Measurements from ENCODE around the gene MBL2.

The MBL2 gene

DNA sequence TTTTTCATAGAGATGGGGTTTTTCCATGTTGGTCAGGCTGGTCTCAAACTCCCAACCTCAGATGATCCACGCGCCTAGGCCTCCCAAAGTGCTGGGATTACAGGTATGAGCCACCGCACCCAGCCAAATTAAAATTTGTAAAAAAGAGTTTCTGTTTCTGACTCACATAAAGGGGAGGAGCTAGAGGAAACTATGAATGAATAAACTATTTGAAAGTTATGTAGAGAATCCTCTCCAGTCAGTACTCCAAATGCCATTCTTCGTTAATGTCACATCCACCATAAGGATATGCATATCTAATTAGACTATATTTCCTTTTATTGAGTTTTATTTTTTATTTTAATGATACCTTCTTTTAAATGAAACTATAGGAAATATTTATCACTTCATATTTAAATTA is 52.6 kb downstream of the MBL2 start:
- CTCF ChIA-PET: interaction anchor here (0.9 to 2.0 kb wide), 8 partner anchors 10 to 412 kb away, joined by 3 to 12 read pairs (median 5); no protein-coding TSS in a partner anchor
- POLR2A ChIA-PET: no interaction called here
- TF ChIP-seq, protein P1, sequence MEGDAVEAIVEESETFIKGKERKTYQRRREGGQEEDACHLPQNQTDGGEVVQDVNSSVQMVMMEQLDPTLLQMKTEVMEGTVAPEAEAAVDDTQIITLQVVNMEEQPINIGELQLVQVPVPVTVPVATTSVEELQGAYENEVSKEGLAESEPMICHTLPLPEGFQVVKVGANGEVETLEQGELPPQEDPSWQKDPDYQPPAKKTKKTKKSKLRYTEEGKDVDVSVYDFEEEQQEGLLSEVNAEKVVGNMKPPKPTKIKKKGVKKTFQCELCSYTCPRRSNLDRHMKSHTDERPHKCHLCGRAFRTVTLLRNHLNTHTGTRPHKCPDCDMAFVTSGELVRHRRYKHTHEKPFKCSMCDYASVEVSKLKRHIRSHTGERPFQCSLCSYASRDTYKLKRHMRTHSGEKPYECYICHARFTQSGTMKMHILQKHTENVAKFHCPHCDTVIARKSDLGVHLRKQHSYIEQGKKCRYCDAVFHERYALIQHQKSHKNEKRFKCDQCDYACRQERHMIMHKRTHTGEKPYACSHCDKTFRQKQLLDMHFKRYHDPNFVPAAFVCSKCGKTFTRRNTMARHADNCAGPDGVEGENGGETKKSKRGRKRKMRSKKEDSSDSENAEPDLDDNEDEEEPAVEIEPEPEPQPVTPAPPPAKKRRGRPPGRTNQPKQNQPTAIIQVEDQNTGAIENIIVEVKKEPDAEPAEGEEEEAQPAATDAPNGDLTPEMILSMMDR (IDR thresholded peaks at IDR 0.05; ENCODE audit: insufficient read depth, low read length, missing control alignments): no peak
- no peak overlapping the region for H3K4me3 ChIP-seq (ENCODE audit: low read depth, low read length)
- no peak for DNase-seq (ENCODE audit: low read depth, low spot score)
